ENCODE measurements around the gene BLNK. TPM values are rescaled to one million over a fixed set of nuclear protein-coding genes. Genes with fewer than 3 reads are reported as not detected.

The BLNK gene
- total and polyA plus RNA-seq, 8 donors: 7.1 to 25.8 (median 12.7) TPM

DNA sequence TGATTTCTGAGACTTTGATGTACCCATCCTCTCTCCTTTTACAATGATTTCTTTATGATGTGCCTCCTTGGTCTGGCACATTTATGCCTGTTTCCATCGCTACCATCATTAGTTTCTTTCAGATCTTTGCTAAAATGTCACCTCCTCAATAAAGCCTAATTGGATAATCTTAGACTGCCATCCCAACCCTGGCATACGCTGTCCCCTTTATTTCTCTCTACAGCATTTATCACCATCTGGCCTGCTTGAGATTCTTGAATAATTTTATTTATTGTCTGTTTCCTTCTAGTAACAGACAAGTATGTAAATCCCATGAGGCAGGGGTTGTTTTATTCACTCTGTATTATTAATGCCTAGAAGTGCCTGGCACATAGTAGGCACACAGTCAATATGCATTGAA, 26.1 kb upstream of the BLNK start:
- no peak overlapping the region for H3K27ac ChIP-seq
- ATAC-seq (no peak), FAIRE-seq (no peak), DNase-seq (no peak)
- no peak overlapping the region for H3K4me3 ChIP-seq
- H3K9me3 ChIP-seq: no peaks in the 10 kb centered on the region
- TF ChIP-seq, protein P1, sequence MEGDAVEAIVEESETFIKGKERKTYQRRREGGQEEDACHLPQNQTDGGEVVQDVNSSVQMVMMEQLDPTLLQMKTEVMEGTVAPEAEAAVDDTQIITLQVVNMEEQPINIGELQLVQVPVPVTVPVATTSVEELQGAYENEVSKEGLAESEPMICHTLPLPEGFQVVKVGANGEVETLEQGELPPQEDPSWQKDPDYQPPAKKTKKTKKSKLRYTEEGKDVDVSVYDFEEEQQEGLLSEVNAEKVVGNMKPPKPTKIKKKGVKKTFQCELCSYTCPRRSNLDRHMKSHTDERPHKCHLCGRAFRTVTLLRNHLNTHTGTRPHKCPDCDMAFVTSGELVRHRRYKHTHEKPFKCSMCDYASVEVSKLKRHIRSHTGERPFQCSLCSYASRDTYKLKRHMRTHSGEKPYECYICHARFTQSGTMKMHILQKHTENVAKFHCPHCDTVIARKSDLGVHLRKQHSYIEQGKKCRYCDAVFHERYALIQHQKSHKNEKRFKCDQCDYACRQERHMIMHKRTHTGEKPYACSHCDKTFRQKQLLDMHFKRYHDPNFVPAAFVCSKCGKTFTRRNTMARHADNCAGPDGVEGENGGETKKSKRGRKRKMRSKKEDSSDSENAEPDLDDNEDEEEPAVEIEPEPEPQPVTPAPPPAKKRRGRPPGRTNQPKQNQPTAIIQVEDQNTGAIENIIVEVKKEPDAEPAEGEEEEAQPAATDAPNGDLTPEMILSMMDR (IDR thresholded peaks at IDR 0.05): no peak
- peaks cover 0 to 5% (median 0%) of the 10 kb centered on the region in 3 donors for H3K4me1 ChIP-seq
- intact Hi-C loops (cut with DNase I): no loop called here
- no peaks in the 10 kb centered on the region for H3K27me3 ChIP-seq
- WGBS, 2 donors: 87 to 93% methylated on average over 2 of the region's 2 CpGs
- no peaks in the 10 kb centered on the region for H3K36me3 ChIP-seq

DNA sequence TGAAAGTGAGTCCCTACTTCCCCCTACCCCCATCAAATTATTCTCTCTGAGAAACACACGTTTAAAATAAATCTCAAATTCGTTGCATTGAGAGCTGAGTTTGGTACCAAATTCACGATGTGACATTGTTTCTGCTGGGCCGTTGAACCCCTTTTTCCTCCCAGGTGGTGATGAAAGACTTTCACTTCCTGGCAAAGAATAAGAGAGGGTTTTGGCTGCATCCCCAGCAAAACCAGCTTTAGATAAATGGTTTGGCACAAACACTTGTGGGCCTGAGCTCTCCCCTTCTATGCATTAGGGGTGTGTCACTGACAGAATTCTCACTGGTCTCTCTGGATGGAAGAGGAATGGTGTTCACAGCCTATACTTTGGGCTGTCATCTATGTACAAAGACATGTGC, 24.1 kb upstream of the BLNK start:
- TF ChIP-seq, protein P1 (IDR thresholded peaks at IDR 0.05): no peak
- whole genome bisulfite sequencing, 2 donors: 35 to 50% methylated on average over 4 of the region's 4 CpGs
- Histone ChIP-seq H3K9me3 (no peaks in the 10 kb centered on the region), H3K27ac (no peak overlapping the region), H3K4me3 (no peak overlapping the region), H3K4me1 (peaks cover 0 to 5% (median 0%) of the 10 kb centered on the region in 3 donors), H3K36me3 (no peaks in the 10 kb centered on the region), H3K27me3 (no peaks in the 10 kb centered on the region)
- ATAC-seq (no peak), DNase-seq (no peak), FAIRE-seq (no peak)
- intact Hi-C loops (cut with DNase I): no loop called here

DNA sequence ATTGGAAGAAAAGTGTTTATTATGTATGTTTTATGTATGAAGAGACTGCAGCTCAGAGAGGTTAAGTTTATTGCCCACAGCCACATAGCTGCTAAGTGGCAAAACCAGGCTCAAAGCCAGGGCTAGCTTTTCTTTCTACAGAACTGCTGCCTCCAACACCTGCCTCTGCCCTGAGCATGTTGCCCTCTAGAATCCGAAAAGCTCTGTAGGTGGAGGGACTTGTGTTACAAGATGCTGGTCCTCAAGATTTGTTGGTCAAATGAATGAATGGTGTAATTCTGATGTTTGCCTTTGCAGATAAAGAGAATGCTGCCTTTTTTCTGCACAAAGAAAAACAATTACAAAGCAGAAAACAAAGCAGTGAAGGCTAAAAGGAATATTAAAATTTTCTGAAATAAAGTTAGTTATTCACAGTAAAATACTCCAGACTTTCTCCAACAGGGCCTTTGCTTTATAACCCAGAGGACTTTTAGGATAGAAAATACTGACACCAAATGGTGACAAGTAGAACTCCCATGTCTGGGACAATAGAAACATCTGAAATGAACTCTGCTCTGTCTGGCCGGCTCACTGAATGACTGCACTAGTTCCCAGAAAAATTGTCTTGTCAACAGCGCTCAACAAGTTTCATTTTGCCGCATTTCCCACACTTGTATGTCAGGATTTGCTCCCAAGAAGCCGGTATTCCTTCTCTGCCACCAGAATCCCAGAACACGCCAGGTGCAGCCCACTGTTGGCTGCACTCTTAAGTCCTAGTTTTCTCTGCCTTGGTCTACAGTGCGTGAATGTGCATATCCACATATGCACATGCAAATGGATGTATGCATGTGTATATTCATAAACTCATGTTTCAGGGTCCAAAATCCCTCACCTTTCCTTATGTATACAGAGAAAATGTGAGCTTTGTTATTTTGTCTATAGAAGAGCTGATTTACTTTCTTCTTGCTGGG, 21.9 kb upstream of the BLNK start:
- 27 to 30% methylated on average over 7 of the region's 7 CpGs for WGBS, 2 donors
- intact Hi-C loops (cut with DNase I): loop anchor here in 1 of 3 donors (5.0 kb wide), 1 partner anchor 61 kb away; no protein-coding TSS in a partner anchor
- H3K4me1 ChIP-seq: peaks cover 5 to 7% (median 5%) of the 10 kb centered on the region in 3 donors
- DNase-seq: peak in 1 of 6 donors; percentile 44
- H3K27ac ChIP-seq: no peak overlapping the region
- ATAC-seq: peak; percentile 88 to 99 (median 96)
- H3K36me3 ChIP-seq: no peaks in the 10 kb centered on the region
- H3K27me3 ChIP-seq: no peaks in the 10 kb centered on the region
- no peaks in the 10 kb centered on the region for H3K9me3 ChIP-seq
- TF ChIP-seq, protein P1 (IDR thresholded peaks at IDR 0.05): peak in 3 of 4 donors; percentile 43 to 60 (median 46)
- H3K4me3 ChIP-seq: no peak overlapping the region
- FAIRE-seq: peak; percentile 96

DNA sequence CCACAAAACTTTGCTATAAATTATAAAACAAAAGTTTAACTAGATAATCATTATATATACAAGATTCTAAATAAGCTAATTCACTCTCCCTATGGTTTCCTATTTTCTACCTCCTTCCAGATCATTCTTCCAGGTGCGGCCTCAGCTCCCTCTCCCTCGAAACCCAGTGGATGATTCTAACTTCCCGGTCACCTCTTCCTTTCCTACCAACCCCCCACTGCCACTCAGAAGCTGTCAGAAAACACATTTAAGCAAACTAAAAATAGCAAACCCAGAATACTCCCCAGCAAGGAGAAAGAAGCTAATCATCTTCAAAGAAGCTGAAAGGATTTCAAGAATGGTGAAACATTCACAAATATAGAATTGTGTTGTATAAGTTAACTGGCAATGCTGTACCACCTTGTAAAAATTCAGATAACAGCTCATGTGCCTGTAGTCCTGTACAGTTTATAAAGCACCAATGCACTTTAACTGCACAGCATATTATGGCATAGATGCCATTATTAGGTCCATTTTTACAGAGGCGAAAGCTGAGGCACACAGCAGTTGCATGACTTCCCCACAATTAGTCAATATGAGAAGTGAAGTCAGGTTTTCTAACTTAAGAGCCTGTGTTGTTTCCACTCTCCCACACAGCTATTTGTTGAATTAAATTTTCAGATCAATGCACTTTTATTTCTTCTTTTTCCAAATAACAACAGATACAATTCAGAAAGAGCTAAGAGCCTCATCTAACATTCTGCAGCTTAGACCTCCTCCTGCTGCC, 19.2 kb upstream of the BLNK start:
- Histone ChIP-seq H3K27me3 (no peaks in the 10 kb centered on the region), H3K4me1 (peaks cover 16 to 27% (median 21%) of the 10 kb centered on the region in 3 donors), H3K4me3 (no peak overlapping the region), H3K9me3 (no peaks in the 10 kb centered on the region), H3K27ac (no peak overlapping the region), H3K36me3 (no peaks in the 10 kb centered on the region)
- ATAC-seq: no peak
- TF ChIP-seq, protein P1 (IDR thresholded peaks at IDR 0.05): no peak
- no peak for FAIRE-seq
- intact Hi-C loops (cut with DNase I): loop anchor here in 2 of 3 donors (2.0 to 5.0 kb wide), 2 partner anchors 58 to 60 kb away; no protein-coding TSS in a partner anchor
- no peak for DNase-seq
- 83% methylated on average over 4 of the region's 4 CpGs for WGBS, 2 donors
